Measurements from ENCODE around the gene SLC36A1. TPM values are rescaled to one million over a fixed set of nuclear protein-coding genes. Genes with fewer than 3 reads are reported as not detected.

The SLC36A1 gene
- total and polyA plus RNA-seq, 2 experiments from 2014 or later, result 10.9 to 19.5 TPM

DNA sequence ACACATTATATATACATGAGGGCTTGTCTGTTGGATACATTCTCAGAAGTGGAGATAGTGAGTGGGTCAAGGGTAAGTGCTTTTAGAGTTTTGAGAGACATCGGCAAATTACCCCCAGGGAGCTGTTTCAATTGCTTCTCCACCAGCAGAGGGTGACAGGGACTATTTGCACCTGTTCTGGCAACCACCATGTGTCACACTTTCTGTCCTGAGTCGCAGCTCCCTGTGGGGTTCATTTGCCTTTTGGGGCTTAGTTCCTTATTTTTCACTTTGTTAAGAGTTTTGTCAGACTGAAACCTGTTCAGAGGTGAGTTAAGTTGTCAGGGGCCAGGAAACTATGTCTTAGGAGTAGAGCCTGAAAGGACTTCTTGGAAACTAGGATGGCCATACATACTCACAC is 20.1 kb upstream of the SLC36A1 start:
- H3K36me3 ChIP-seq (replicated peaks; ENCODE audit: insufficient read depth, low read depth), result no peaks in the 10 kb centered on the region
- peaks cover 6% of the 10 kb centered on the region for H3K4me1 ChIP-seq (ENCODE audit: insufficient read depth)
- H3K9me3 ChIP-seq (ENCODE audit: low read depth), result no peaks in the 10 kb centered on the region
- no peak overlapping the region for H3K4me2 ChIP-seq
- H3K4me3 ChIP-seq, result no peak overlapping the region
- TF ChIP-seq, protein P1, sequence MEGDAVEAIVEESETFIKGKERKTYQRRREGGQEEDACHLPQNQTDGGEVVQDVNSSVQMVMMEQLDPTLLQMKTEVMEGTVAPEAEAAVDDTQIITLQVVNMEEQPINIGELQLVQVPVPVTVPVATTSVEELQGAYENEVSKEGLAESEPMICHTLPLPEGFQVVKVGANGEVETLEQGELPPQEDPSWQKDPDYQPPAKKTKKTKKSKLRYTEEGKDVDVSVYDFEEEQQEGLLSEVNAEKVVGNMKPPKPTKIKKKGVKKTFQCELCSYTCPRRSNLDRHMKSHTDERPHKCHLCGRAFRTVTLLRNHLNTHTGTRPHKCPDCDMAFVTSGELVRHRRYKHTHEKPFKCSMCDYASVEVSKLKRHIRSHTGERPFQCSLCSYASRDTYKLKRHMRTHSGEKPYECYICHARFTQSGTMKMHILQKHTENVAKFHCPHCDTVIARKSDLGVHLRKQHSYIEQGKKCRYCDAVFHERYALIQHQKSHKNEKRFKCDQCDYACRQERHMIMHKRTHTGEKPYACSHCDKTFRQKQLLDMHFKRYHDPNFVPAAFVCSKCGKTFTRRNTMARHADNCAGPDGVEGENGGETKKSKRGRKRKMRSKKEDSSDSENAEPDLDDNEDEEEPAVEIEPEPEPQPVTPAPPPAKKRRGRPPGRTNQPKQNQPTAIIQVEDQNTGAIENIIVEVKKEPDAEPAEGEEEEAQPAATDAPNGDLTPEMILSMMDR (IDR thresholded peaks at IDR 0.05; ENCODE audit: poor library complexity), result no peak
- TF ChIP-seq EZH2phosphoT487 (IDR thresholded peaks at IDR 0.05; ENCODE audit: low read depth, severe bottlenecking, unreplicated experiment), result no peak
- no peak for TF ChIP-seq EZH2 (IDR thresholded peaks at IDR 0.05; ENCODE audit: borderline replicate concordance)
- no peaks in the 10 kb centered on the region for H3K27me3 ChIP-seq
- H4K20me1 ChIP-seq (ENCODE audit: insufficient read depth, poor library complexity, severe bottlenecking), result no peaks in the 10 kb centered on the region
- H3K27ac ChIP-seq, result no peak overlapping the region
- DNase-seq (ENCODE audit: low spot score), result no peak
- 64% methylated on average over 2 of the region's 2 CpGs for WGBS (ENCODE audit: low lambda C conversion rate, missing lambda C conversion rate)
- no peaks in the 10 kb centered on the region for H3K9me2 ChIP-seq (replicated peaks; ENCODE audit: insufficient read depth)
- no peaks in the 10 kb centered on the region for H3K79me2 ChIP-seq
- H2AFZ ChIP-seq, result no peak overlapping the region

DNA sequence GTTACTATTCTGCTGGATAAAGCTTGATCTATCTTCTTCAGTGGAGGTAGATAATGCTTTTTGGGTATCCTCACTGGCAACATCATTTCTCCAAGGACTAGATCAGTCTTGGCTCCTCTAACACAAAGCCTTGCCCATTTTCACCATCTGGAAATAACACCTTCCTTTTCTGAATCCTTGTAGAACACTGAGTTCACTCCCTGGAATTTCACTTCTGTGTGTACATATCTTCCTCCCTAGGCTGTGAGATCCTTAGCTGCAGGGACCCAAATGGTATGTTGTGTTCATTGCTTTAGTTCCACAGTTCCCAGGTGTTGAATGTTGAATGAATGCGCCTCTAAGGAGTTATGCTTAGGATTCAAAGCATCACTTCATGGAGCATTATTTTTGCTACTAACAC is 16.7 kb upstream of the SLC36A1 start:
- no peaks in the 10 kb centered on the region for H3K27me3 ChIP-seq
- DNase-seq (ENCODE audit: low spot score), result no peak
- H3K4me2 ChIP-seq, result no peak overlapping the region
- no peaks in the 10 kb centered on the region for H3K9me2 ChIP-seq (replicated peaks; ENCODE audit: insufficient read depth)
- peaks cover 6% of the 10 kb centered on the region for H3K4me1 ChIP-seq (ENCODE audit: insufficient read depth)
- H3K36me3 ChIP-seq (replicated peaks; ENCODE audit: insufficient read depth, low read depth), result no peaks in the 10 kb centered on the region
- no peak for TF ChIP-seq EZH2 (IDR thresholded peaks at IDR 0.05; ENCODE audit: borderline replicate concordance)
- TF ChIP-seq EZH2phosphoT487 (IDR thresholded peaks at IDR 0.05; ENCODE audit: low read depth, severe bottlenecking, unreplicated experiment), result no peak
- TF ChIP-seq, protein P1 (IDR thresholded peaks at IDR 0.05; ENCODE audit: poor library complexity), result no peak
- H3K79me2 ChIP-seq, result no peaks in the 10 kb centered on the region
- no peak overlapping the region for H3K27ac ChIP-seq
- no peak overlapping the region for H2AFZ ChIP-seq
- no peaks in the 10 kb centered on the region for H4K20me1 ChIP-seq (ENCODE audit: insufficient read depth, poor library complexity, severe bottlenecking)
- H3K4me3 ChIP-seq, result no peak overlapping the region
- H3K9me3 ChIP-seq (ENCODE audit: low read depth), result no peaks in the 10 kb centered on the region
- WGBS (ENCODE audit: low lambda C conversion rate, missing lambda C conversion rate), result 97% methylated on average over 1 of the region's 1 CpG

DNA sequence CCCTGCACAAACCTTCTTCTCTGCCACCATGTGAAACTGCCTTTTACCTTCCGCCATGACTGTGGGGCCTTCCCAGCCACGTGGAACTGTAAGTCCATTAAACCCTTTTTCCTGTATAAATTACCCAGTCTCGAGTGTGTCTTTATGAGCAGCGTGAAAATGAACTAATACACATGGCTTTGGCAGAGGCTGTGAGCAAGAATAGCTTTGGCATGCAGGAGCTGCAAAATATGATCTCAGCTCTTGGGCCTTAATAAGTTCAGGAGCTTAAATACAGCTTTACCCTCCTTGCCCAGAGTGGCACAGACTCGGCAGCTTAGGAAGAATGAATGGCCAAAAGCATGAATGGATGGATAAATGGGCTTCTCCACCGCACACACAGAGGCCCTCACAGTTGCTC is 15.7 kb upstream of the SLC36A1 start:
- Histone ChIP-seq H3K79me2 (no peaks in the 10 kb centered on the region), H3K27me3 (no peaks in the 10 kb centered on the region), H3K4me2 (no peak overlapping the region), H3K9me3 (ENCODE audit: low read depth) (no peaks in the 10 kb centered on the region), H2AFZ (no peak overlapping the region), H3K36me3 (replicated peaks; ENCODE audit: insufficient read depth, low read depth) (no peaks in the 10 kb centered on the region), H4K20me1 (ENCODE audit: insufficient read depth, poor library complexity, severe bottlenecking) (no peaks in the 10 kb centered on the region), H3K4me1 (ENCODE audit: insufficient read depth) (peaks cover 6% of the 10 kb centered on the region), H3K4me3 (no peak overlapping the region), H3K27ac (no peak overlapping the region), H3K9me2 (replicated peaks; ENCODE audit: insufficient read depth) (no peaks in the 10 kb centered on the region)
- no peak for TF ChIP-seq EZH2 (IDR thresholded peaks at IDR 0.05; ENCODE audit: borderline replicate concordance)
- TF ChIP-seq, protein P1 (IDR thresholded peaks at IDR 0.05; ENCODE audit: poor library complexity), result no peak
- TF ChIP-seq EZH2phosphoT487 (IDR thresholded peaks at IDR 0.05; ENCODE audit: low read depth, severe bottlenecking, unreplicated experiment), result no peak
- 80% methylated on average over 6 of the region's 6 CpGs for WGBS (ENCODE audit: low lambda C conversion rate, missing lambda C conversion rate)
- DNase-seq (ENCODE audit: low spot score), result no peak

DNA sequence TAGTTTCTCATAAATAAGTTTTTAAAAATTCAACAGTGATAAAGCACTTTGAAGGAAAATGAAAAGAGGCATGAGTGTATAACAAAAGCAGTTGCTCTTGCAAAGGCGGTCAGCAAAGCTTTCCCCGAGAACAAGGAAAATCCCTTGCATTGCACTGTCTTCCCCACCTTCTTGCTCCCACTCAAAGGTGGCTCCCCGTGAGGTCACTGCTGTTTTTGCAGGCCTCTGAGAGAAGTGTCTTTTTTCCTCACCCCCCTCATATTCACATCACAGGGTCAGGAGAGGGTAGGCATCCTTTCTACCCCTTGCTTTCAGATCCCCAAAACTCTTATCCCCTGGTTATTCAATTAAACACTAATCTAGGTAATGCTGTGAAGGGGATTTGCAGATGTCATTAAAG is 15.2 kb upstream of the SLC36A1 start:
- Histone ChIP-seq H3K4me3 (no peak overlapping the region), H3K4me2 (no peak overlapping the region), H3K9me3 (ENCODE audit: low read depth) (no peaks in the 10 kb centered on the region), H3K4me1 (ENCODE audit: insufficient read depth) (peaks cover 3% of the 10 kb centered on the region), H3K27me3 (no peaks in the 10 kb centered on the region), H3K27ac (no peak overlapping the region), H2AFZ (no peak overlapping the region), H4K20me1 (ENCODE audit: insufficient read depth, poor library complexity, severe bottlenecking) (no peaks in the 10 kb centered on the region), H3K9me2 (replicated peaks; ENCODE audit: insufficient read depth) (no peaks in the 10 kb centered on the region), H3K79me2 (no peaks in the 10 kb centered on the region), H3K36me3 (replicated peaks; ENCODE audit: insufficient read depth, low read depth) (no peaks in the 10 kb centered on the region)
- DNase-seq (ENCODE audit: low spot score), result no peak
- WGBS (ENCODE audit: low lambda C conversion rate, missing lambda C conversion rate), result 85% methylated on average over 3 of the region's 3 CpGs
- no peak for TF ChIP-seq EZH2 (IDR thresholded peaks at IDR 0.05; ENCODE audit: borderline replicate concordance)
- no peak for TF ChIP-seq EZH2phosphoT487 (IDR thresholded peaks at IDR 0.05; ENCODE audit: low read depth, severe bottlenecking, unreplicated experiment)
- TF ChIP-seq, protein P1 (IDR thresholded peaks at IDR 0.05; ENCODE audit: poor library complexity), result no peak
